Skeletal muscle satellite cell (primary cell): ENCODE results near the gene TTBK1.
"Not testable (repeated sequence)": the region's sequence is repeated elsewhere in the genome, so short reads cannot be mapped to it uniquely, and the experiment has no call there.

Source experiments
- H3K27me3 ChIP-seq: 2 replicates; pipeline ENCODE4 v1.7.0; 2013; ENCODE audit warnings: low read length; ENCODE audit not compliant: control insufficient read depth, insufficient read depth
- H3K36me3 ChIP-seq: 2 replicates; pipeline ENCODE4 v1.7.0; 2013; ENCODE audit warnings: mild to moderate bottlenecking, control low read depth, low read length; ENCODE audit not compliant: insufficient read depth
- H3K4me1 ChIP-seq: 2 replicates; pipeline ENCODE4 v1.7.0; 2013; ENCODE audit warnings: low read length; ENCODE audit not compliant: control insufficient read depth, insufficient read depth
- H3K4me2 ChIP-seq: 2 replicates; pipeline ENCODE4 v1.7.0; 2013; ENCODE audit warnings: mild to moderate bottlenecking, low read length
- H3K4me3 ChIP-seq: 2 replicates; pipeline ENCODE4 v1.7.0; 2013; ENCODE audit warnings: low read length
- H3K9ac ChIP-seq: 2 replicates; pipeline ENCODE4 v1.7.0; 2013; ENCODE audit warnings: mild to moderate bottlenecking, low read depth, low read length, moderate library complexity
- H3K9me3 ChIP-seq: replicated peaks from 2 replicates; pipeline ENCODE4 v1.7.0; 2013; ENCODE audit warnings: mild to moderate bottlenecking, control low read depth, low read length

Gene TTBK1

GRCh38 chr6:43295456-43295855 is 52.2 kb downstream of the TTBK1 start:
- Histone ChIP-seq H3K27me3 (peaks cover 59% of the 10 kb centered on the region), H3K36me3 (no peaks in the 10 kb centered on the region)

GRCh38 chr6:43296780-43297497 is 53.7 kb downstream of the TTBK1 start:
- Histone ChIP-seq H3K4me2 (no peak overlapping the region), H3K4me1 (no peaks in the 10 kb centered on the region), H3K9ac (no peak overlapping the region), H3K36me3 (no peaks in the 10 kb centered on the region), H3K27me3 (peaks cover 68% of the 10 kb centered on the region), H3K4me3 (no peak overlapping the region), H3K9me3 (no peaks in the 10 kb centered on the region)

More at GRCh38 chr6:43295456-43295855, 52.2 kb downstream of the TTBK1 start:
- Histone ChIP-seq H3K9ac (no peak overlapping the region), H3K4me3 (no peak overlapping the region), H3K4me1 (no peaks in the 10 kb centered on the region), H3K4me2 (no peak overlapping the region), H3K9me3 (no peaks in the 10 kb centered on the region)

GRCh38 chr6:43297644-43298564 is 54.6 kb downstream of the TTBK1 start, which contains the start of gene SLC22A7:
Gene SLC22A7, plus strand, starts transcription at chr6:43298260. Its CDS starts 99 bp downstream, at chr6:43298359.
- H3K27me3 ChIP-seq = peaks cover 73% of the 10 kb centered on the region
- no peak within 1 kb of the TSS for H3K9ac ChIP-seq

DNA sequence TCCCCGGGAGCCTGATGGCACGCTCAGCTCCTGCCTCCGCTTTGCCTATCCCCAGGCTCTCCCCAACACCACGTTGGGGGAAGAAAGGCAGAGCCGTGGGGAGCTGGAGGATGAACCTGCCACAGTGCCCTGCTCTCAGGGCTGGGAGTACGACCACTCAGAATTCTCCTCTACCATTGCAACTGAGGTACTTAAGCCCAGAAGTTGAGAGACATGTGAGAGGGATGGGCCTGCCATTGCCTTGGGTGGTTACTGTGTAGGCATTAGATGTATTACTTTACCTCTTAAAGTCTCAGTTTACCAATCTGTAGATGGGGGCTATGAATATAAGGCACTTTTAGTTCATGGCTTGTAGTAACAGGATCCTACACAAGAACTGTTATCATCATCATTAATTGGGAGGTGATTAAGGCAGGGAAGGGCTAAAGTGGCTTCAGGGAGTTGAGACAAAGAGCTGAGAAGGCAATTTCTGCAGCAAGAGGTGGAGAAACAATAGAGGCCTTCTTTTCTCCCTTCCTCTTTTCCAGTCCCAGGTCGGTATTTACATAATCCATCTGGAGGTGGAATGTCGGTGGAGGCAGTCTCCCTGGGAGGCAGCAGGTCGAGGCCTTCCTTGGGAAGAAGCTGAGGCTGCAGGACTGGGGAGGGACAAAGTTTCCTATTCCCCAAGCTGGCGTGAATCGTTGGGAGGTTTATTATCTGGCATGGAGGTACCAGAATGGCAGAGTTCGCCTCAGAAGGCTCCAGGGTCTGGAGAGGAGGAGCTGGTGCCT is 55.5 kb downstream of the TTBK1 start:
- H3K9ac ChIP-seq = no peak overlapping the region
- no peaks in the 10 kb centered on the region for H3K36me3 ChIP-seq
- no peaks in the 10 kb centered on the region for H3K4me1 ChIP-seq
- no peak overlapping the region for H3K4me2 ChIP-seq
- no peaks in the 10 kb centered on the region for H3K9me3 ChIP-seq
- no peak overlapping the region for H3K4me3 ChIP-seq
- peaks cover 71% of the 10 kb centered on the region for H3K27me3 ChIP-seq

More at GRCh38 chr6:43297644-43298564, 54.6 kb downstream of the TTBK1 start, which contains the start of gene SLC22A7:
- H3K9me3 ChIP-seq = no peaks in the 10 kb centered on the region
- H3K36me3 ChIP-seq = no peaks in the 10 kb centered on the region
- H3K4me3 ChIP-seq = no peak within 1 kb of the TSS
- H3K4me2 ChIP-seq = no peak within 1 kb of the TSS
- no peaks in the 10 kb centered on the region for H3K4me1 ChIP-seq

DNA sequence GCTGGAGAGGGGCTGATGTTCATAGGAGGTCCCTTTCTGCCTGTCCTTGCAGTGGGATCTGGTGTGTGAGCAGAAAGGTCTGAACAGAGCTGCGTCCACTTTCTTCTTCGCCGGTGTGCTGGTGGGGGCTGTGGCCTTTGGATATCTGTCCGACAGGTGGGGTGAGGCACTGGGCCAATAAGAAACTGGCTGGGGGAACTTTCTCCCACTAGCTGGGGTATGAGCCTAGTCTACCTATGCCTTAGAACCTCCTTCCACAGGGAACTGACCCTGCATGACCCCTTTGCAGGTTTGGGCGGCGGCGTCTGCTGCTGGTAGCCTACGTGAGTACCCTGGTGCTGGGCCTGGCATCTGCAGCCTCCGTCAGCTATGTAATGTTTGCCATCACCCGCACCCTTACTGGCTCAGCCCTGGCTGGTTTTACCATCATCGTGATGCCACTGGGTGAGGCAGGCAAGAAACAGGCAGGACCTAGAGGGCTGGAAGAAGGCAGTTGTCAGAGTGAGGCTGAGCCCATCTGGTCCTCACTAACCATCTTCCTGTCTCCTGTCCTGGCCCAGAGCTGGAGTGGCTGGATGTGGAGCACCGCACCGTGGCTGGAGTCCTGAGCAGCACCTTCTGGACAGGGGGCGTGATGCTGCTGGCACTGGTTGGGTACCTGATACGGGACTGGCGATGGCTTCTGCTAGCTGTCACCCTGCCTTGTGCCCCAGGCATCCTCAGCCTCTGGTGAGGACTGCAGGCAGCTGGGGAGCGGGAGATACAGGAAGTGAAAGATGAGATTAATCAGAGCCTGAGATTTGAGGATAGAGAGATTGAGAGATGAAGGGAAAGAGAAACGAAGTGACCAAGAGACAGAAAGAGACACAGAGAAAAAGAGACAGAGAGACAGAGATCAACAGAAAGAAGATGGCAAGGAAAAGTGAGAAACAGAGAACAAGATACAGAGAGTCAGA is 56.3 kb downstream of the TTBK1 start:
- H3K4me1 ChIP-seq = no peaks in the 10 kb centered on the region
- H3K36me3 ChIP-seq = no peaks in the 10 kb centered on the region
- H3K4me2 ChIP-seq = no peak overlapping the region
- no peak overlapping the region for H3K9ac ChIP-seq
- H3K27me3 ChIP-seq = peaks cover 76% of the 10 kb centered on the region
- no peak overlapping the region for H3K4me3 ChIP-seq
- H3K9me3 ChIP-seq = no peaks in the 10 kb centered on the region

GRCh38 chr6:43301081-43301870 is 58.0 kb downstream of the TTBK1 start:
- no peak overlapping the region for H3K9ac ChIP-seq
- H3K4me2 ChIP-seq = no peak overlapping the region
- no peaks in the 10 kb centered on the region for H3K4me1 ChIP-seq
- no peak overlapping the region for H3K4me3 ChIP-seq
- no peaks in the 10 kb centered on the region for H3K36me3 ChIP-seq
- H3K9me3 ChIP-seq = no peaks in the 10 kb centered on the region
- peaks cover 80% of the 10 kb centered on the region for H3K27me3 ChIP-seq

- no peak overlapping the region for H3K9ac ChIP-seq
These were observed 58.8 kb downstream of the TTBK1 start for GRCh38 chr6:43302126-43302525.

DNA sequence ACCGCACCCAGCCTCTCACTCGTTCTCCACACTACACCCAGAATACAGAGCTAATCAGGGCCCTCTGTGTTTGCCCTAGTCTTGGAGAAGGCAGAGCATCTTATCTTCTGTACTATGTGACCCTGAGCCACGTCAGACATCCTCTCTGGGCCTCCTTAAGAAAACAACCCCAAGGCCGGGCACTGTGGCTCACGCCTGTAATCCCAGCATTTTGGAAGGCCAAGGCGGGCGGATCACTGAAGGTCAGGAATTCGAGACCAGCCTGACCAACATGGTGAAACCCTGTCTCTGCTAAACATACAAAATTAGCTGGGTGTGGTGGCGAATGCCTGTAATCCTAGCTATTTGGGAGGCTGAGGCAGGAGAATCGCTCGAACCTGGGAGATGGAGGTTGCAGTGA is 59.7 kb downstream of the TTBK1 start:
- not testable (repeated sequence) for H3K9me3 ChIP-seq, H3K9ac ChIP-seq
- peaks cover 77% of the 10 kb centered on the region for H3K27me3 ChIP-seq

More at GRCh38 chr6:43302126-43302525, 58.8 kb downstream of the TTBK1 start:
- no peaks in the 10 kb centered on the region for H3K4me1 ChIP-seq
- H3K27me3 ChIP-seq = peaks cover 76% of the 10 kb centered on the region
- no peaks in the 10 kb centered on the region for H3K36me3 ChIP-seq
- no peak overlapping the region for H3K4me2 ChIP-seq
- no peaks in the 10 kb centered on the region for H3K9me3 ChIP-seq
- H3K4me3 ChIP-seq = no peak overlapping the region

GRCh38 chr6:43303751-43304331 is 60.6 kb downstream of the TTBK1 start:
- Histone ChIP-seq H3K4me3 (no peak overlapping the region), H3K36me3 (no peaks in the 10 kb centered on the region), H3K9me3 (no peaks in the 10 kb centered on the region), H3K9ac (no peak overlapping the region), H3K4me2 (no peak overlapping the region), H3K4me1 (no peaks in the 10 kb centered on the region), H3K27me3 (peaks cover 73% of the 10 kb centered on the region)

More for the DNA sequence above, 59.7 kb downstream of the TTBK1 start:
- H3K36me3 ChIP-seq, H3K4me2 ChIP-seq, H3K4me1 ChIP-seq, H3K4me3 ChIP-seq: not testable (repeated sequence)
